Astrocyte of the cerebellum (primary cell): ENCODE measurements around the gene FBLN2.

Source experiments
- DNase-seq: peaks from one replicate; pipeline ENCODE4 v3.0.0-alpha.2; 2011; ENCODE audit warnings: low read depth
- H3K4me3 ChIP-seq: 2 replicates; pipeline ENCODE4 v1.5.1; 2011; ENCODE audit warnings: mild to moderate bottlenecking, low read depth, low read length, moderate library complexity
- CTCF ChIP-seq: IDR thresholded peaks from 2 replicates; pipeline ENCODE4 v1.5.1; 2012; ENCODE audit warnings: low read length, low read depth, moderate library complexity, mild to moderate bottlenecking; ENCODE audit errors: missing control alignments
- in situ Hi-C: cut with HindIII; loops from 2 replicates; pipeline ENCODE4 v1.10.0; 2017; ENCODE audit warnings: low sequenced_read_pairs

Gene FBLN2

GRCh38 chr3:13598201-13598600 lies 49.3 kb downstream of the FBLN2 start:
- TF ChIP-seq CTCF = no peak
- no peak overlapping the region for H3K4me3 ChIP-seq
- DNase-seq = no peak
- in situ Hi-C loops = no loop called here

- no peak overlapping the region for H3K4me3 ChIP-seq
- no peak for TF ChIP-seq CTCF
- in situ Hi-C loops = no loop called here
- no peak for DNase-seq
These were observed 50.3 kb downstream of the FBLN2 start for GRCh38 chr3:13598926-13599886.

- TF ChIP-seq CTCF = no peak
- no peak overlapping the region for H3K4me3 ChIP-seq
- in situ Hi-C loops = no loop called here
- DNase-seq = no peak
These were observed 51.0 kb downstream of the FBLN2 start for GRCh38 chr3:13599887-13600450.

- in situ Hi-C loops = no loop called here
- no peak for TF ChIP-seq CTCF
- no peak overlapping the region for H3K4me3 ChIP-seq
- DNase-seq = no peak
These were observed 52.2 kb downstream of the FBLN2 start for GRCh38 chr3:13600950-13601691.

GRCh38 chr3:13601692-13602080 lies 52.8 kb downstream of the FBLN2 start:
- TF ChIP-seq CTCF = no peak
- DNase-seq = no peak
- in situ Hi-C loops = no loop called here
- no peak overlapping the region for H3K4me3 ChIP-seq

- no peak for DNase-seq
- no peak for TF ChIP-seq CTCF
- in situ Hi-C loops = no loop called here
These were observed 56.6 kb downstream of the FBLN2 start for GRCh38 chr3:13605555-13605954.

More at GRCh38 chr3:13605555-13605954, 56.6 kb downstream of the FBLN2 start:
- H3K4me3 ChIP-seq = no peak overlapping the region
